CD14-positive monocyte (primary cell): Measurements from ENCODE around the gene SUFU. TPM values are rescaled to one million over a fixed set of nuclear protein-coding genes. Genes with fewer than 3 reads are reported as not detected.
A peak's percentile ranks its signal among the peaks of the same experiment; 100 is the strongest.

ENCODE experiments used
- DNase-seq, 3 donors: peaks; one replicate each; pipeline ENCODE4 v3.0.0-alpha.2; 2011 to 2022
- H2AFZ ChIP-seq: 2 replicates; pipeline ENCODE4 v1.6.0; 2012; ENCODE audit warnings: mild to moderate bottlenecking, low read depth, low read length, inconsistent platforms; ENCODE audit not compliant: insufficient read depth, poor library complexity, severe bottlenecking
- H3K27ac ChIP-seq, 2 donors: 1 replicate in 1 of 2; 2 replicates in 1 of 2; pipeline ENCODE4 v1.5.1; 2012 to 2013; ENCODE audit warnings: low read length in 2 of 2, control low read depth in 1 of 2, inconsistent platforms in 1 of 2, low read depth in 1 of 2, mild to moderate bottlenecking in 1 of 2
- H3K27me3 ChIP-seq, 2 donors: one replicate each; pipeline versions ENCODE4 v1.6.0 to v1.6.1; 2011 to 2013; ENCODE audit warnings: low read length in 2 of 2; ENCODE audit not compliant: control insufficient read depth in 2 of 2, insufficient read depth in 2 of 2
- H3K36me3 ChIP-seq, 2 donors: replicated peaks in 1 of 2; 1 replicate in 1 of 2; 2 replicates in 1 of 2; pipeline versions ENCODE4 v1.5.1 to v1.6.1; 2012 to 2013; ENCODE audit warnings: low read length in 2 of 2, control low read depth in 1 of 2, inconsistent platforms in 1 of 2, mild to moderate bottlenecking in 1 of 2; ENCODE audit not compliant: insufficient read depth in 2 of 2, control insufficient read depth in 1 of 2
- H3K4me1 ChIP-seq, 2 donors: 1 replicate in 1 of 2; 2 replicates in 1 of 2; pipeline versions ENCODE4 v1.5.1 to v1.6.1; 2012 to 2013; ENCODE audit warnings: low read length in 2 of 2, control low read depth in 1 of 2, inconsistent platforms in 1 of 2, mild to moderate bottlenecking in 1 of 2, moderate library complexity in 1 of 2; ENCODE audit not compliant: insufficient read depth in 2 of 2, control insufficient read depth in 1 of 2
- H3K4me2 ChIP-seq: replicated peaks from 2 replicates; pipeline ENCODE3; 2012; ENCODE audit warnings: low read length, moderate library complexity, mild to moderate bottlenecking; ENCODE audit not compliant: poor library complexity, severe bottlenecking; ENCODE audit errors: extremely low read depth
- H3K4me3 ChIP-seq, 3 experiments: fragments of 200-600 bp in 1 of 3; sonication (generic) in 1 of 3; replicated peaks in 1 of 3; 1 replicate in 2 of 3; 2 replicates in 1 of 3; pipeline ENCODE4 v1.5.1; 2011 to 2013; ENCODE audit warnings: low read length in 3 of 3, mild to moderate bottlenecking in 3 of 3, control low read depth in 2 of 3, low read depth in 2 of 3, inconsistent platforms in 1 of 3, moderate library complexity in 1 of 3
- H3K79me2 ChIP-seq: 2 replicates; pipeline ENCODE4 v1.6.0; 2012; ENCODE audit warnings: mild to moderate bottlenecking, control low read depth, inconsistent platforms, low read length, moderate library complexity; ENCODE audit not compliant: insufficient read depth
- H3K9ac ChIP-seq: 2 replicates; pipeline ENCODE4 v1.6.0; 2017; ENCODE audit warnings: low read length, mild to moderate bottlenecking; ENCODE audit not compliant: insufficient read depth, poor library complexity, severe bottlenecking
- H3K9me3 ChIP-seq, 2 donors: replicated peaks in 1 of 2; 1 replicate in 1 of 2; 2 replicates in 1 of 2; pipeline versions ENCODE4 v1.5.1 to v1.6.1; 2012 to 2013; ENCODE audit warnings: low read length in 2 of 2, control low read depth in 1 of 2; ENCODE audit not compliant: control insufficient read depth in 1 of 2, insufficient read depth in 1 of 2
- H4K20me1 ChIP-seq: 2 replicates; pipeline ENCODE4 v1.6.0; 2012; ENCODE audit warnings: mild to moderate bottlenecking, low read length, control low read depth, moderate library complexity; ENCODE audit not compliant: insufficient read depth
- H3K27ac Mint-ChIP-seq, 7 donors: one replicate each; pipeline ENCODE4 v1.8.0; 2020; ENCODE audit warnings: mild to moderate bottlenecking in 7 of 7, mixed read lengths in 7 of 7, moderate library complexity in 6 of 7, inconsistent platforms in 2 of 7
- H3K27me3 Mint-ChIP-seq, 3 donors: one replicate each; pipeline ENCODE4 v1.8.0; 2021 to 2022; ENCODE audit warnings: low read depth in 3 of 3, mild to moderate bottlenecking in 3 of 3, mixed read lengths in 3 of 3, moderate library complexity in 3 of 3, inconsistent platforms in 1 of 3
- H3K36me3 Mint-ChIP-seq, 2 donors: one replicate each; pipeline ENCODE4 v1.8.0; 2020; ENCODE audit warnings: mixed read lengths in 2 of 2, inconsistent platforms in 1 of 2, mild to moderate bottlenecking in 1 of 2
- H3K4me1 Mint-ChIP-seq: one replicate; pipeline ENCODE4 v1.8.0; 2020; ENCODE audit warnings: mild to moderate bottlenecking, mixed read lengths
- H3K4me3 Mint-ChIP-seq, 2 donors: one replicate each; pipeline ENCODE4 v1.8.0; 2020; ENCODE audit warnings: mild to moderate bottlenecking in 2 of 2, mixed read lengths in 2 of 2, moderate library complexity in 1 of 2
- H3K9me3 Mint-ChIP-seq, 7 donors: one replicate each; pipeline ENCODE4 v1.8.0; 2020 to 2022; ENCODE audit warnings: mixed read lengths in 7 of 7, mild to moderate bottlenecking in 6 of 7, moderate library complexity in 6 of 7, inconsistent platforms in 2 of 7
- CTCF ChIP-seq: fragments of 200-600 bp; IDR thresholded peaks from one replicate; pipeline ENCODE4 v1.8.0; 2022; ENCODE audit warnings: antibody characterized with exemption, mild to moderate bottlenecking
- WGBS: methylation state at CpG from one replicate; pipeline ENCODE4 v1.1.5; 2013; ENCODE audit warnings: missing lambda C conversion rate; ENCODE audit not compliant: insufficient coverage; 5-methylcytosine and 5-hydroxymethylcytosine counted together
- intact Hi-C, 2 donors: fragments of 100-400 bp; cut with micrococcal nuclease; formaldehyde crosslinking; loops; one replicate each; pipeline versions ENCODE4 v1.15.0 to v1.15.1; 2023
- polyA plus RNA-seq, 3 donors: library from polyadenylated mRNA; depleted of rRNA in 1 of 3; unstranded in 2 of 3; stranded (reverse) in 1 of 3; fragments of 300-500 nt in 2 of 3; fragments of >200 nt in 1 of 3; fragmentation: Illumina TruSeq in 2 of 3; gene quantifications; 1 replicate in 2 of 3; 2 replicates in 1 of 3; pipeline ENCODE4 v1.2.3, GENCODE V29; 2012 to 2021

The SUFU gene
- polyA plus RNA-seq, 3 donors, result 3.2 to 10.0 (median 5.7) TPM

- H3K4me1 Mint-ChIP-seq, result peaks cover 80% of the 10 kb centered on the region
- peak overlapping the region; percentile 84 to 99 for H3K27ac ChIP-seq
- peak overlapping the region; percentile 37 for H3K9ac ChIP-seq
- H3K9me3 ChIP-seq, result no peaks in the 10 kb centered on the region
- TF ChIP-seq CTCF, result no peak
- no peak for DNase-seq
- peaks cover 0 to 3% (median 0%) of the 10 kb centered on the region in 3 donors for H3K27me3 Mint-ChIP-seq
- H3K36me3 Mint-ChIP-seq, result peaks cover 59 to 88% of the 10 kb centered on the region in 2 donors
- H3K9me3 Mint-ChIP-seq, result no peaks in the 10 kb centered on the region
- intact Hi-C loops, result no loop called here
- H3K4me3 Mint-ChIP-seq, result peak overlapping the region; percentile 58 to 73
- H3K36me3 ChIP-seq, result peaks cover 55 to 61% of the 10 kb centered on the region in 2 donors
- no peak overlapping the region for H2AFZ ChIP-seq
- H3K4me2 ChIP-seq, result peak overlapping the region; percentile 89
- H4K20me1 ChIP-seq, result peaks cover 100% of the 10 kb centered on the region
- H3K27me3 ChIP-seq, result no peaks in the 10 kb centered on the region
- H3K27ac Mint-ChIP-seq, result peak overlapping the region; percentile 88 to 95 (median 94)
- WGBS, result 89% methylated on average over 9 of the region's 11 CpGs
- H3K79me2 ChIP-seq, result peaks cover 100% of the 10 kb centered on the region
- peaks cover 69 to 79% of the 10 kb centered on the region in 2 donors for H3K4me1 ChIP-seq
- peak overlapping the region in 1 of 3 experiments; percentile 99 for H3K4me3 ChIP-seq
Measured at GRCh38 chr10:102651455-102652169, 147.8 kb downstream of the SUFU start.

- peaks cover 95% of the 10 kb centered on the region for H3K79me2 ChIP-seq
- peaks cover 100% of the 10 kb centered on the region for H4K20me1 ChIP-seq
- H3K27ac ChIP-seq, result peak overlapping the region; percentile 84 to 99
- H3K9me3 Mint-ChIP-seq, result no peaks in the 10 kb centered on the region
- intact Hi-C loops, result no loop called here
- H3K36me3 ChIP-seq, result peaks cover 62 to 69% of the 10 kb centered on the region in 2 donors
- no peaks in the 10 kb centered on the region for H3K9me3 ChIP-seq
- H3K4me1 Mint-ChIP-seq, result peaks cover 76% of the 10 kb centered on the region
- H3K4me3 Mint-ChIP-seq, result peak overlapping the region; percentile 42 to 58
- H3K36me3 Mint-ChIP-seq, result peaks cover 65 to 88% of the 10 kb centered on the region in 2 donors
- H3K4me3 ChIP-seq, result peak overlapping the region in 1 of 3 experiments; percentile 99
- peak overlapping the region; percentile 89 for H3K4me2 ChIP-seq
- peaks cover 0 to 3% (median 0%) of the 10 kb centered on the region in 3 donors for H3K27me3 Mint-ChIP-seq
- H3K27me3 ChIP-seq, result no peaks in the 10 kb centered on the region
- no peak for TF ChIP-seq CTCF
- peak overlapping the region; percentile 88 to 95 (median 94) for H3K27ac Mint-ChIP-seq
- no peak overlapping the region for H2AFZ ChIP-seq
- WGBS, result 28% methylated on average over 5 of the region's 12 CpGs
- peak overlapping the region; percentile 37 for H3K9ac ChIP-seq
- peaks cover 66 to 79% of the 10 kb centered on the region in 2 donors for H3K4me1 ChIP-seq
- peak in 2 of 3 donors; percentile 41 to 43 for DNase-seq
Measured at GRCh38 chr10:102652170-102652916, 148.6 kb downstream of the SUFU start.
